CMK (cell line): ENCODE measurements around the gene NBPF1.
"Not testable (repeated sequence)": the region's sequence is repeated elsewhere in the genome, so short reads cannot be mapped to it uniquely, and the experiment has no call there.

Experiments used
- DNase-seq: peaks from one replicate; pipeline ENCODE4 v3.0.0-alpha.2; 2010; ENCODE audit warnings: low read depth

NBPF1 gene

DNA sequence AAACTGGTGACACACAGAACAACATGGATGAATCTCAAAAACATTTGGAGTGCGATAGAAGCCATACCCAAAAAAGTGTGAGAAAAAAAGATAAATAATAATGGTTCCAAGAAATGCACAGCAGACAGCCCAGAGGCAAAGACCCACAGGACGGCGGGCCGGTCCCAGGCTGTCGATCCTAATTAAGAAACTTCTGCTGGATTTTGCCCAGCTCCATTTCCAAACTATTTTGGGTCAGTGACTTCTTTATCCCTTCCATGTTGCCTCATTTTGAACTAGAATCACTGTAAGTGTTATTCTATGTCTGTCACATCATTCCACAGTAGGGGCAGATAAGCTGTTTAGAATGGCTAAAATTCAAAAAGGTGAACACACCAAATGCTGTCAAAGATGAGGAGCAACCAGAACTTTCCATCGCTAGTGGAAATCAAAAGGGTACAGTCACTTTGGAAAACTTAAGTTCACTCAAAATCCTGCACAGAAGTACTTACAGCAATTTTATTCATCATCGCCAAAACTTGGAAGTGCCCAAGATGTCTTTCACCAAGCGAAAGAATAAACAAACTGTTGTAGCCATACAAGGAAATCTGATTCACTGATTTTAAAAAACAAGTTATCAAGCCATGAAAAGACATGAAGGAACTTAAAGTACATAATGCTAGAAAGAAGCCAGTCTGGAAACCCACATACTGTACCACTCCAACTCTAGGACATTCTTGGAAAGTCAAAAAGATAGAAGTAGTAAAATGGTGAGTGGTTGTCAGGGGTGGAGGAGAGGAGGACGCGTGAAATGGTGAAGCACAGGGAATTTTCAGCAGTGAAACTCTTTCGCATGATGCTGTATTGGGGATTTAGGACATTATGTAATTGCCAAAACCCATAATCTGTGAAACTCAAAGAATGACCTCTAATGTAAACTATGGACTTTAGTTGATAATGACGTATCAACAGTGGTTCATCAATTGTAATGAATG, 7.5 kb downstream of the NBPF1 start:
- DNase-seq, result no peak

DNA sequence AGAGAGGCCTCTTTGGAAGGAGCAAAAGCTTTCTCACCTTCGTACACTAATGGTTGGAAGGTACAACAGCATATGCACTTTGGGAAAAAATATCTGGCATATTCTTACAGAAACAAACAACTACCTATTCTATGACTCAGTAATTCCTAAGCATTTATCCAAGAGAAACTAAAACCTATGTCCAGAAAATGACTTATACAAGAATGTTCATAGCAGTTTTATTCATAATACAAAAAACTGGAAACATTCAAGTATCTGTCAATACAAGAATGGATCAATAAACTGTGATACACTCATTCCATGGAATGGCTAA, 8.2 kb downstream of the NBPF1 start:
- DNase-seq, result no peak

GRCh38 chr1:16604514-16605212, 8.7 kb downstream of the NBPF1 start:
- DNase-seq, result not testable (repeated sequence)

DNA sequence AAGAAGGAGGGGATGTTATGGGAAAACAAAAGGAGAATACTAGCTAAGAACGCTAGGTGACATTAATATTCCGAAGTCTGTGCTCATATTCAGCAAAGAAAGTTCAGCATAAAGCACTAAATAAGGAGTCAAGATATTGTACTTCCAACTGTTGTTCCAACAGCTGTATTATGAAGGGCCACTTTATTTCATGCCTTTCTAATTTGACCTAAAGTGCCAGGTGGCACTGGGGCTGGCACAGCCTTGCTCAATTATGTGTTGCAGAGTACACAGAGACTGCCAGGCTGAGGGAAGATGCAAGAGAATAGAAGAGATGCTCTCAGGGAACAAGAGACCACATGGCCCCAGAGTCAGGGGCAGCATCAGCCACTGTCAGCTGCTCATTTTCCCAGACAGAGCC, 9.7 kb downstream of the NBPF1 start:
- DNase-seq, result not testable (repeated sequence)

GRCh38 chr1:16602336-16603011, 10.9 kb downstream of the NBPF1 start:
- not testable (repeated sequence) for DNase-seq

GRCh38 chr1:16600855-16601786, 12.2 kb downstream of the NBPF1 start:
- not testable (repeated sequence) for DNase-seq

GRCh38 chr1:16599326-16599725, 14.0 kb downstream of the NBPF1 start:
- DNase-seq, result not testable (repeated sequence)

GRCh38 chr1:16595216-16595615, 18.1 kb downstream of the NBPF1 start:
- not testable (repeated sequence) for DNase-seq

DNA sequence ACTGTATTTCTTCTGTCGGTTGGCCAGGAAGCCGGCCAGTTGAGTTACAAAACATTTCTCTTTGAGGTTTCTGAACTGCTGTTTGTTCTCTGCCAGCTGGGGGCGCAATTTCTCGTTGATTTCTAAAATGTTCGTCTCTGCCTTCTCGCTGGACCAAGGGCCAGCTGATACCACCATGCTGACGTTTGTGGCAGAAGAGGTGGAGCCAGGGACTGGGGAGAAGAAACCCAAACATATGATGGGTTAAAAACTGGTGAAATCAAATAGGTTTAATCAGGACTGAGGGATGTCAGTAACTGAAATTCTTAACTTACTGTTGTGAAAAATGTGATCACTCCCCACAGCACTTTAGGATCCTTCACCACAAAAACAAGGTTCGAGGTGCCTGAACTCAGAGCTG, 21.5 kb downstream of the NBPF1 start:
- DNase-seq, result not testable (repeated sequence)

DNA sequence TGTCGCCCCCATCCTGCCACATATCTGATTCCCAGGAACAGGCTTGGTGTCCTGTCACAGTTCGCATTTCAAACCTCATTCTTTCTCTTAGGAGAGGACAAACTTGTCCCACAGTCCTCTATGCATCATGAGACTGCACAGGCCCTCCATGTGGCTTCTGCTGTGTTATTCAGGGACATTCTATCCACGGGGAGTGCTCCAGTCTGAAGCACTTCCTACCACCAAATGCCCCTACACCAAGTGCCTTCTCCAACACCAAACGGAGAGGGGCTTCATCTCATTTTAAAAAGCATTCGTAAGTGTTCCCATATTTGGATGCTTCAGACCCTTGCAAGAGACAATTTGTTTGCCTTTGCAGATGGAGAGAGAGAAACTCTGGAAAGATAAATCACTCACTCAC, 25.3 kb downstream of the NBPF1 start:
- DNase-seq, result not testable (repeated sequence)

- not testable (repeated sequence) for DNase-seq
These were observed 25.7 kb downstream of the NBPF1 start for GRCh38 chr1:16587639-16588038.

DNA sequence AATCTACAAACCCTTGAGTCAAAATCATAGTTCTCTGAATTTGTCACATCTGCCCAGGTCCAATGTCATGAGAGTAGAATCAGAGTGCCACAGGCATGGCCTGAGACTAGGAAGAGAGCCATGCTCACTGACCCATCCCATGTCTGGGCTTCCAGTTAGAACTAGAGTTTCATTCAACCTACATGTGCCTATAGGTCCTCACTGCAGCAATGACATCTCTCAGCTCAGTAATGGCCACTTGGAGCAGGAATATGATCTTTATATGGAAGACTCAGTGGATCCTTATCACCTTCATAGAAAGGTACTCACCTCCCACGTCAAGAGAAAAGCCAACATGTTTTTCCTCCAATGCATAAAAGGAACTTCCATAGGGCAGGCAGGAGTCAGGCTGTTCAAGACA, 48.0 kb downstream of the NBPF1 start:
- DNase-seq, result not testable (repeated sequence)

DNA sequence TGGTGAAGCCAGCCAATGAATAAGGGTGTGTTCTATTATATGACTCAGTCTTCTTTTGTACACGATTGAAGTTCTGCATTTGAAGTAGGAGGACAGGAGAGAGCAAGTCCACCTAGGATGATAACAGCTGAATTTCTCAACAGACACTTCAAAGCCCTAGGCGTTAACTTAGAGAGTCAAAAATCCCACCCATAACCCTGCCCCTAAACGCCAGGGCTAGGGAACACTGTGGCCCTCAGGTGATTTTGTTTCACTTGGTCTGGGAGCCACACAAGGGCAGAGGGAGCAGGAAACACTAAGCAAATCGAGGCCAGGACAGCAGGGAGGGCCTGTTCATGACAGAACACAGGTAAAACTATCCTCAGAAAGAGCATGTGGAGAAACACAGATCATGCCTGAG, 52.3 kb downstream of the NBPF1 start:
- DNase-seq, result not testable (repeated sequence)

DNA sequence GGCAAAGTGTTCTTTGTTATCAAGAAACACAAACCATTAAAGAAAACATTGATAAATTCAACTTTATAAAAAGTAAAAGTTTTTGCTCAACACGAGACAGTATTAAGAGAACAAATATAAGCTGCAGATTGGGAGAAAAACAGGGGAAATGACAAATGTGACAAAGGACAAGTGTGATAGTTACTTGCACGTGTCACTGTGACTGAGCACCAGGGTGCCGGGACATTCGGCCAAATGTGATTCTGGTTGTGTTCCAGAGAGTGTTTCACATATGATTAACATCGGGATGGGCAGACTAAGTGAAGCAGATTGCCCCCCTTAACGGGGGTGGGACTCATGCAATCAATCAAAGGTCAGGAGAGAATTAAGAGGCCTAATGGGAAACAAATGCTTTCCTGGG, 52.9 kb downstream of the NBPF1 start:
- DNase-seq, result not testable (repeated sequence)

DNA sequence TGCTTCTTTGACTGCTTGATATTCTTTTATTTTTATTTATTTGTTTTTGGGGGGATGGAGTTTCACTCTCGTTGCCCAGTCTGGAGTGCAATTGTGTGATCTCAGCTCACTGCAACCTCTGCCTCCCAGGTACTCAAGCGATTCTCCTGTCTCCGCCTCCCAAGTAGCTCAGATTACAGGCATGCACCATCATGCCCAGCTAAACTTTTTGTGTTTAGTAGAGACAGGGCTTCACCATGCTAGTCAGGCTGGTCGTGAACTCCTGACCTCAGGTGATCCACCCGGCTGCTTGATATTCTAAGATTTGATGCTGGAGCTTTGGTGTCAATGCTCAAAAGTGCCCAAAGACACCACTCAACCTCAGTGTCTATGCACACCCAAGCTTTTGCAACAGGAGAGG, 53.7 kb downstream of the NBPF1 start:
- DNase-seq, result not testable (repeated sequence)

- DNase-seq, result not testable (repeated sequence)
These were observed 56.3 kb downstream of the NBPF1 start for GRCh38 chr1:16557034-16557433.

DNA sequence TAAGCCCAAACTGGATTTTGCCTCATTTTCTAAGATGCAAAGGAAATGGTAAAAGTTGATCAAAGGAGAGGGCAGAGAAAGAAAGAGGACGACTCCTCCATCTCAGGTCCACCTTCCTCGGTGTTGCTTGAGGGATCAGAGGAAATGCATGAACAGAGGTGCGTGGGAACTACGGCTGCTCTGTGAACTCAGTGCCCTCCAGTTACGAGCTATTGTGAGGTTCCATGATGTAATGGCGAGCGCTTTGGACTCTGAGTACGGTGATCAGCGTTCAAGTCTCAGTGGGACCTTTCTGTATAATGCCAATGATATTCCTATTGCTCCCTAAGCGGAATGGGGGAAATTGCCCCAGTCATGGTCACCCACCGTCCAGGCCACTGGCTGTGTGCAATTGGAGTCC, 60.1 kb downstream of the NBPF1 start:
- DNase-seq, result not testable (repeated sequence)

GRCh38 chr1:16550212-16550918, 63.0 kb downstream of the NBPF1 start:
- not testable (repeated sequence) for DNase-seq

GRCh38 chr1:16549545-16549944, 63.8 kb downstream of the NBPF1 start:
- not testable (repeated sequence) for DNase-seq

GRCh38 chr1:16547502-16548241, 65.7 kb downstream of the NBPF1 start:
- DNase-seq, result not testable (repeated sequence)
